Small intestine (tissue), 16 donors: ENCODE results near the gene RHBDL3. TPM values are rescaled to one million over a fixed set of nuclear protein-coding genes. Genes with fewer than 3 reads are reported as not detected.

Experiments
- DNase-seq, 2 donors: peaks; one replicate each; pipeline versions ENCODE4 v3.0.0 to v3.0.0-alpha.2; 2013
- FAIRE-seq: peaks from 2 replicates; lab custom pipeline; 2012; peaks lifted over from hg19 to GRCh38; lab: Jason Lieb, UNC
- H3K27ac ChIP-seq, 3 donors: one replicate each; pipeline ENCODE4 v1.5.1; 2013; ENCODE audit warnings: low read length in 2 of 3, mild to moderate bottlenecking in 2 of 3, control low read depth in 1 of 3, inconsistent platforms in 1 of 3, low read depth in 1 of 3, moderate library complexity in 1 of 3
- H3K27me3 ChIP-seq, 3 donors: one replicate each; pipeline ENCODE4 v1.6.1; 2013; ENCODE audit warnings: low read length in 3 of 3, inconsistent platforms in 1 of 3; ENCODE audit not compliant: control insufficient read depth in 3 of 3, insufficient read depth in 3 of 3
- H3K36me3 ChIP-seq, 3 donors: one replicate each; pipeline ENCODE4 v1.6.1; 2013; ENCODE audit warnings: low read length in 3 of 3, inconsistent platforms in 1 of 3, low read depth in 1 of 3, mild to moderate bottlenecking in 1 of 3, moderate library complexity in 1 of 3; ENCODE audit not compliant: control insufficient read depth in 3 of 3, insufficient read depth in 2 of 3
- H3K4me1 ChIP-seq, 3 donors: one replicate each; pipeline ENCODE4 v1.6.1; 2013; ENCODE audit warnings: low read length in 2 of 3, inconsistent platforms in 1 of 3, low read depth in 1 of 3, mild to moderate bottlenecking in 1 of 3, moderate library complexity in 1 of 3; ENCODE audit not compliant: control insufficient read depth in 3 of 3, insufficient read depth in 2 of 3
- H3K4me3 ChIP-seq, 3 donors: one replicate each; pipeline ENCODE4 v1.5.1; 2013; ENCODE audit warnings: low read length in 3 of 3, control low read depth in 1 of 3, inconsistent platforms in 1 of 3, low read depth in 1 of 3, mild to moderate bottlenecking in 1 of 3, moderate library complexity in 1 of 3
- H3K9me3 ChIP-seq, 2 donors: one replicate each; pipeline ENCODE4 v1.6.1; 2013; ENCODE audit warnings: low read depth in 1 of 2, low read length in 1 of 2; ENCODE audit not compliant: control insufficient read depth in 2 of 2, insufficient read depth in 1 of 2
- WGBS, 3 donors: extraction: QIAGEN DNeasy Blood & Tissue Kit; methylation state at CpG; one replicate each; pipeline ENCODE4 v1.1.7; 2013; 5-methylcytosine and 5-hydroxymethylcytosine counted together
- long read RNA-seq, 10 donors: transcript quantifications; one replicate each; lab custom pipeline, GENCODE V29; 2026
- polyA plus RNA-seq, 4 donors: library from polyadenylated mRNA; stranded (reverse) in 3 of 4; unstranded in 1 of 4; fragments of 200-250 nt in 3 of 4; fragments of 120-200 nt in 1 of 4; gene quantifications; one replicate each; pipeline versions ENCODE4 v1.2.1 to v1.2.3, GENCODE V29; 2013
- donor health status: healthy with polysubstance abuse.
- donor health status: control.
- donor health status: control.
- donor health status: Bipolar disorder and iron deficiency.
- donor health status: healthy.

RHBDL3 gene
- polyA plus RNA-seq = under 1 TPM in 2 of 4 donors, not detected in 2; 0.40 TPM
- long read RNA-seq, donor 1 = 0 reads
- long read RNA-seq, donor 2 = 0 reads
- long read RNA-seq, donor 3, partial matches to known transcripts = 6 of 6 reads
- long read RNA-seq, donor 3, other reads (novel, unspliced or antisense) = 0 of 6 reads
- long read RNA-seq, donor 4 = 0 reads
- long read RNA-seq, donor 5 = 0 reads
- long read RNA-seq, donor 6 = 0 reads
- long read RNA-seq, donor 7, partial matches to known transcripts = 24 of 42 reads
- long read RNA-seq, donor 7, other reads (novel, unspliced or antisense) = 18 of 42 reads
- long read RNA-seq, donor 8 = 0 reads
- long read RNA-seq, donor 9 = 0 reads
- long read RNA-seq, donor 10 = 0 reads

DNA sequence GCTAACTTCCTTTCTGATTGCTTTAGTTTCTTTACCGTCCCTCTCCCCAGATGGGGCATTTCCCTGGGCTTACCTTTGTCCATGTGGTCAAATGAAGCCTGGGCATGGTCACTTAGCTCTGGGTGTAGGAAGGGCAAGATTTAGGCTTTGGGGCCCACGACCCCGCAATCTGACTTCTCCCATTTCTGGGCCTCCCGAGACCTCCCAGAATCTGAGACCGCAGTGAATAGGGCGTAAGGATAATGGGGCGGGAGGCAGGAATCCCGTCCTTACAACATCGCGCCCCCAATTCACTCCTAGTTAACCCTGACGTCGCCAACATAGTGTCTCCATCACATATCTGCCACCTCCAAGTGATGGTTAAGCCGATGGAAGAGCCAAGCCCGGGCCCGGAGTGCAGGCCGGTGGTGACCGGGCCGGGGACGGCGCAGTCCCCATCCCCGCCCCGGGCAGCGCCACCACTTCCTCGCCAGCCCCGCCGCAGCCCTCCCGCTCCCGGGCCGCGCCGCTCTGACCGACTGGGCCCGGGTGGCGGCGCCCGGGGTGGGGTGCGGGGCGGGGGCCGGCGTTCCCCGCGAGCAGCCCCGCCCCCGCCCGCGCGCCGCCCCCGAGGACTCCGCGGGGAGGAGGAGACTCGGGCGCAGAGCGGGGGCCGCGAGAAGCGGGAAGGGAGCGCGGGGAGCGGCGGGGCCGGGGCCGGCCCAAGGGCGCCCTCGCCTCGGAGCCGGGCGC, at the start of gene RHBDL3:
Gene RHBDL3, plus strand, starts transcription at position 641 of the 732 bp plus-strand sequence. CDS start 358 bp downstream, outside the sequence.
- 2 to 7% (median 2%) methylated on average over 27 to 68 of the region's 68 CpGs for WGBS, 3 donors
- DNase-seq = peak in 1 of 2 donors; percentile 36
- peaks cover 0 to 10% (median 7%) of the 10 kb centered on the region in 3 donors for H3K4me1 ChIP-seq
- H3K4me3 ChIP-seq = peak within 1 kb of the TSS; percentile 23 to 59 (median 39)
- H3K27me3 ChIP-seq = peaks cover 9 to 89% (median 15%) of the 10 kb centered on the region in 3 donors
- no peak within 1 kb of the TSS for H3K27ac ChIP-seq
- H3K36me3 ChIP-seq = no peaks in the 10 kb centered on the region
- H3K9me3 ChIP-seq = peaks cover 0 to 4% of the 10 kb centered on the region in 2 donors
- FAIRE-seq = no peak

DNA sequence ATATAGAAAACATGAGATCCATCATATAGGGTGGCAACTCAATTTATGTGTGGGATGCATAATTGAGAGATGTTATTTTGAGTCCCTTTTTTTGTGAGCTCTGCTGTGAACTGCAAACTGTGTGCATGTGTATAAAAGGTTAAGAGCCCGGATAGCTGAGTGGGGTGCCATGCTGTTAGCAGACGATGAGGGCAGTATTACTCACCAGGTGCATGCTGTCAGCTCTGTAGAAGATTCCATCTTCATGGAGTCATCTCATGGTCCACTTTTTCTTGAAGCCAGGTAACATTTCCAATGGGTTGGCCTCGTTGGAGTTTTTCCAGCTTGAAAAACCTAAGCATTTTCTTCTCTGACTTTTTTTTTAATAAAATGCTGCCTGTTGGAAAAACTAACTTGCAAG, 43.0 kb upstream of the RHBDL3 start:
- no peak for FAIRE-seq
- WGBS, 3 donors = 78 to 89% (median 81%) methylated on average over 3 of the region's 3 CpGs

GRCh38 chr17:32223703-32224102, 41.9 kb upstream of the RHBDL3 start:
- Histone ChIP-seq H3K27ac (no peak overlapping the region), H3K36me3 (peaks cover 0 to 20% (median 2%) of the 10 kb centered on the region in 3 donors), H3K4me1 (no peaks in the 10 kb centered on the region), H3K27me3 (no peaks in the 10 kb centered on the region), H3K4me3 (no peak overlapping the region), H3K9me3 (no peaks in the 10 kb centered on the region)
- DNase-seq (no peak), FAIRE-seq (no peak)
- WGBS, 3 donors = 69 to 97% (median 86%) methylated on average over 3 of the region's 3 CpGs

More for the DNA sequence above, 43.0 kb upstream of the RHBDL3 start:
- no peaks in the 10 kb centered on the region for H3K27me3 ChIP-seq
- H3K9me3 ChIP-seq = no peaks in the 10 kb centered on the region
- no peak for DNase-seq
- peaks cover 0 to 24% (median 2%) of the 10 kb centered on the region in 3 donors for H3K36me3 ChIP-seq
- H3K27ac ChIP-seq = no peak overlapping the region
- H3K4me3 ChIP-seq = no peak overlapping the region
- no peaks in the 10 kb centered on the region for H3K4me1 ChIP-seq

DNA sequence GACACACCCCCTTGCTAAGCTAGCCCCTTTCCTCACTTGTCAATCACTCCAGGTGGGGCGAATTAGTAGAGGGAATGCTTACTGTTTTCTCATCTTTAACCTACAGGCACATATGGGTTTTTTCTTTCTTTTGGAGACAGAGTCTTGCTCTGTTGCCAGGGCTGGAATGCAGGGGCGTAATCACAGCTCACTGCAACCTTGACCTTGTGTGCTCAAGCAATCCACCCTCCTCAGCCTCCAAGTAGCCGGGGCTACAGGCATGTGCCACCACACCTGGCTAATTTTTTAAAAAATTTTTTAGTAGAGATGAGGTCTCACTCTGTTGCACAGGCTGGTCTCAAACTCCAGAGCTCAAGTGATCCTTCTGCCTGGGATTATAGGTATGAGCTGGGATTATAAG, 38.7 kb upstream of the RHBDL3 start:
- no peak overlapping the region for H3K27ac ChIP-seq
- no peaks in the 10 kb centered on the region for H3K4me1 ChIP-seq
- H3K9me3 ChIP-seq = no peaks in the 10 kb centered on the region
- H3K36me3 ChIP-seq = peaks cover 0 to 11% (median 2%) of the 10 kb centered on the region in 3 donors
- FAIRE-seq = no peak
- no peak overlapping the region for H3K4me3 ChIP-seq
- WGBS, 3 donors = 82 to 88% (median 83%) methylated on average over 3 of the region's 3 CpGs
- H3K27me3 ChIP-seq = no peaks in the 10 kb centered on the region
- no peak for DNase-seq

GRCh38 chr17:32227910-32228309, 37.7 kb upstream of the RHBDL3 start:
- FAIRE-seq (no peak), DNase-seq (no peak)
- Histone ChIP-seq H3K27ac (no peak overlapping the region), H3K36me3 (peaks cover 0 to 9% (median 2%) of the 10 kb centered on the region in 3 donors), H3K4me1 (no peaks in the 10 kb centered on the region), H3K27me3 (no peaks in the 10 kb centered on the region), H3K4me3 (no peak overlapping the region), H3K9me3 (no peaks in the 10 kb centered on the region)
- 83 to 91% (median 89%) methylated on average over 9 of the region's 9 CpGs for WGBS, 3 donors

- no peaks in the 10 kb centered on the region for H3K9me3 ChIP-seq
- no peak overlapping the region for H3K27ac ChIP-seq
- DNase-seq (no peak), FAIRE-seq (no peak)
- no peaks in the 10 kb centered on the region for H3K36me3 ChIP-seq
- H3K4me3 ChIP-seq = no peak overlapping the region
- 68 to 96% (median 94%) methylated on average over 2 of the region's 2 CpGs for WGBS, 3 donors
- no peaks in the 10 kb centered on the region for H3K27me3 ChIP-seq
- H3K4me1 ChIP-seq = no peaks in the 10 kb centered on the region
These were observed 30.0 kb upstream of the RHBDL3 start for GRCh38 chr17:32235588-32235987.

DNA sequence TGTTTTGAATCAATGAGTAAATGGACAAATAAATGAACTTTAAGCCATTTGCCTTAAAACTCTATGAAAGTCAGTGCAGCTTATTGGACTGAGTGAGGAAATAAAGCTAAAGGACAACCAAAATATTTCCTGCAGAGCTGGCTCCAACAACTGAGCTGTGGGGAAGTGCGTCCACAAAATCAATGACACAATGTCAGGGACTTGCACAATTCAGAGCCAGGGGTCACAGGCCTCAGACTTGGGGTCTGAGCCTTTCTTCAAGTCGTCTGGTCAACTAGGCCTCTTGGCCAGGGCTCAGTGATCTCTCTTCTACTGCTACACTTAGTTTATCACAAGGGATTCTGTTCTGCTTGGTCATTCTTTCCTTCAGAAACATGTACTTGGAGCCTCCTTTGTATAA, 26.2 kb upstream of the RHBDL3 start:
- Histone ChIP-seq H3K27ac (no peak overlapping the region), H3K9me3 (no peaks in the 10 kb centered on the region), H3K36me3 (no peaks in the 10 kb centered on the region), H3K4me1 (no peaks in the 10 kb centered on the region), H3K4me3 (no peak overlapping the region), H3K27me3 (no peaks in the 10 kb centered on the region)
- no peak for FAIRE-seq
- whole genome bisulfite sequencing, 3 donors = 80 to 82% (median 82%) methylated on average over 2 of the region's 2 CpGs
- no peak for DNase-seq

DNA sequence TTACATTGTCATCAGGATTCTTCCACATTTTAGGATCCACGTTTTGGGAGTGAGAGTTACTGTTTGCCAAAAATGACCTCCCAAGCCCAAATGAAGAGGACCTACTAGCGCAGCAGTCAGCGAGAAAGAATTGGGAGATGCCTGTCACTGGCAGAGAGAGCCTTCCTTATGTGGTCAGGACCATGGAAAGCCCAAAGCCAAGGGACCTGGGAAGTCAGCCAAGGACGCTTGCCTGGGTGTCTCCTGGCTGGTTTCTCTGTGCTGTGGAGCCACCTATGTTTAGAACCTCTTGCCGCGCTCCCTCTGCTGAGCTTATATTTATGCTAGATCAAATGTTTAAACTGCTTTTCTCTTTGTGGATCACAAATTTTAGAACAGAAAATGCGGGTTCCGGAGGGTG, 24.9 kb upstream of the RHBDL3 start:
- no peak for DNase-seq
- no peak for FAIRE-seq
- Histone ChIP-seq H3K27me3 (no peaks in the 10 kb centered on the region), H3K27ac (no peak overlapping the region), H3K36me3 (no peaks in the 10 kb centered on the region), H3K4me3 (no peak overlapping the region), H3K4me1 (no peaks in the 10 kb centered on the region), H3K9me3 (no peaks in the 10 kb centered on the region)
- WGBS, 3 donors = 79 to 86% (median 79%) methylated on average over 8 of the region's 8 CpGs
